Measurements from ENCODE around the gene KIAA0319L.

KIAA0319L gene

DNA sequence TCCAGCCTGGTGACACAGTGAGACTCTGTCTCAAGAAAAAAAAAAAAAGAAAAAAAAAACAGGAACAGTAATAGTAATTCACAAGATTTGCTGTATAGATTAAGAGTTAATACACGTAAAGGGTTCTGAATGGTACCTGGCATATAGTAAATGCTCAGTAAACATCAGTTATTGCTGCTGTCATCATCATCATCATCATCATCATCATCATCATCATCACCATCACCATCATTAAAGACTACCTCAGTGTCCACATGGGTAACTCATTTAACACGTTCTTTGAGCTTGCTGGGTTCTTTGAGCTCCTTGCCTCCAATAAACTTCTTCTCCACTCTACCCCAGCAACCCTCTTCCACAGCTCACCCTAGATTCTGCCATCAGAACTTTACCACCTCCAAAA, 55.0 kb downstream of the KIAA0319L start:
- Histone ChIP-seq H3K18ac (ENCODE audit: low read length) (no peak overlapping the region), H3K36me3 (ENCODE audit: control insufficient read depth in 1 of 2, insufficient read depth in 2 of 2, low read length in 2 of 2) (peaks cover 0 to 2% of the 10 kb centered on the region in 2 experiments), H4K8ac (ENCODE audit: low read depth, low read length) (no peak overlapping the region), H3K9ac (ENCODE audit: low read length) (no peak overlapping the region), H3K9me3 (ENCODE audit: insufficient read depth, low read depth, low read length) (no peaks in the 10 kb centered on the region), H3K4ac (ENCODE audit: low read depth, low read length) (no peak overlapping the region), H3K79me2 (ENCODE audit: control insufficient read depth, insufficient read depth, low read length, poor library complexity) (no peaks in the 10 kb centered on the region), H3K27ac (ENCODE audit: low read depth, low read length) (no peak overlapping the region), H3K79me1 (ENCODE audit: low read length) (no peaks in the 10 kb centered on the region), H2BK12ac (ENCODE audit: low read length) (no peak overlapping the region), H4K91ac (ENCODE audit: low read depth, low read length) (no peak overlapping the region), H2BK5ac (ENCODE audit: low read depth, low read length, poor library complexity) (no peak overlapping the region), H3K14ac (ENCODE audit: low read length) (no peak overlapping the region), H4K12ac (ENCODE audit: low read depth, low read length) (no peak overlapping the region), H3K27me3 (ENCODE audit: insufficient read depth, low read length) (no peaks in the 10 kb centered on the region), H3K4me1 (ENCODE audit: control insufficient read depth in 1 of 2, insufficient read depth in 2 of 2, low read length in 2 of 2) (peaks cover 0 to 4% of the 10 kb centered on the region in 2 experiments), H3K4me2 (ENCODE audit: low read length) (no peak overlapping the region), H2BK120ac (ENCODE audit: insufficient read depth, low read length, poor library complexity) (no peak overlapping the region), H3K23ac (ENCODE audit: low read length) (no peak overlapping the region), H3K4me3 (ENCODE audit: low read depth, low read length) (no peak overlapping the region), H2AFZ (ENCODE audit: insufficient read depth, low read length, poor library complexity) (no peak overlapping the region), H2AK5ac (ENCODE audit: low read length) (no peak overlapping the region)
- DNase-seq = no peak
- WGBS (ENCODE audit: extremely low coverage, insufficient coverage, insufficient read length) = no CpG with 5 or more reads among the region's 2 CpGs

DNA sequence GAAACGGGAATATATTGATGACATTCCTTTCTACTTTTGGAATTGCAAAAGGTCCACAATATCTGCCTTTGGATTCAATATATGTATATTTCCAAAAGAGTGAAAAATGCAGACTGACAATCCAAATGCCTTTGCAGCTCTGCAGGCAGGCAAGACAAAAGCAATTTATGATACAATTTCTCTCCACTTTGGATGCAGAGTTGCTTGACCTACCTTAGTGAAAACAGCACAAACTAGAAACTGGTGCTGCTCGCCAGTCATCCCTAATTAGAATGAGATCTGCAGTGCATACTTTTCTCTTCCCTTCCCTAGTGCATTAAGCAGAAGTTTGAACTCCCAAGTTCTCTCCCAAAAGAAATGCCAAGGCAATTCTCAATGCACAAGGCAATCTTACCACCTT, 56.8 kb downstream of the KIAA0319L start:
- H3K4me3 ChIP-seq (ENCODE audit: low read depth, low read length) = no peak overlapping the region
- no peak overlapping the region for H3K27ac ChIP-seq (ENCODE audit: low read depth, low read length)
- no peak overlapping the region for H2AK5ac ChIP-seq (ENCODE audit: low read length)
- no peaks in the 10 kb centered on the region for H3K79me1 ChIP-seq (ENCODE audit: low read length)
- no peak for DNase-seq
- no peak overlapping the region for H3K4ac ChIP-seq (ENCODE audit: low read depth, low read length)
- H3K18ac ChIP-seq (ENCODE audit: low read length) = no peak overlapping the region
- no peak overlapping the region for H4K91ac ChIP-seq (ENCODE audit: low read depth, low read length)
- no peaks in the 10 kb centered on the region for H3K27me3 ChIP-seq (ENCODE audit: insufficient read depth, low read length)
- no peaks in the 10 kb centered on the region for H3K36me3 ChIP-seq (ENCODE audit: control insufficient read depth in 1 of 2, insufficient read depth in 2 of 2, low read length in 2 of 2)
- no peaks in the 10 kb centered on the region for H3K9me3 ChIP-seq (ENCODE audit: insufficient read depth, low read depth, low read length)
- no peak overlapping the region for H4K8ac ChIP-seq (ENCODE audit: low read depth, low read length)
- H3K9ac ChIP-seq (ENCODE audit: low read length) = no peak overlapping the region
- no peak overlapping the region for H3K4me2 ChIP-seq (ENCODE audit: low read length)
- no peak overlapping the region for H2AFZ ChIP-seq (ENCODE audit: insufficient read depth, low read length, poor library complexity)
- H2BK12ac ChIP-seq (ENCODE audit: low read length) = no peak overlapping the region
- no peak overlapping the region for H3K23ac ChIP-seq (ENCODE audit: low read length)
- H2BK120ac ChIP-seq (ENCODE audit: insufficient read depth, low read length, poor library complexity) = no peak overlapping the region
- H3K14ac ChIP-seq (ENCODE audit: low read length) = no peak overlapping the region
- no CpG with 5 or more reads among the region's 2 CpGs for WGBS (ENCODE audit: extremely low coverage, insufficient coverage, insufficient read length)
- no peaks in the 10 kb centered on the region for H3K79me2 ChIP-seq (ENCODE audit: control insufficient read depth, insufficient read depth, low read length, poor library complexity)
- H2BK5ac ChIP-seq (ENCODE audit: low read depth, low read length, poor library complexity) = no peak overlapping the region
- H4K12ac ChIP-seq (ENCODE audit: low read depth, low read length) = no peak overlapping the region
- H3K4me1 ChIP-seq (ENCODE audit: control insufficient read depth in 1 of 2, insufficient read depth in 2 of 2, low read length in 2 of 2) = no peaks in the 10 kb centered on the region

DNA sequence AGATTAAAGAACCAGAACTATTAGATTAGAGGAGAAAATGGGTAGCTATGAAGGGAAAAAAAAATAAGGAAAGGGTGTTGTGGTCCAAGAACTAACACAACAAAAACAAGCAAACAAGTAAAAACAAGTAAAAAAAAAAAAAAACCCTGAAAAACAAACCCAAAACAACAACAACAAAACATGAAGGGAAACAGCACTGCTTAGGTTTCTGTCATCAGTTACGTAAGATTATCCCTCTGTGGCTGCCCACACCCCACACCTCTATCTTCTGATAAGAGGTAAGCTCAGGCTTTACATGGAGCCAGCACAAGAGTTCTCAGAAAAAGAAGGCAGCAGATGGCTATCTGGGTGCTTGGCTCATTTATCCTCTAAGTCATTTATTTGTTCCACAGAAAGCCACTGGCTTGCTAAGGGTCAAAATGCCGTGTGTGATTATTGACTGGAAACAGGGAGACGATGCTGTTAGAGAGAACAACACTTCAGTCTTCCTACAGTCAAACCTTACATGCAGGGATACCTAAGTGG, 57.5 kb downstream of the KIAA0319L start:
- H3K4me3 ChIP-seq (ENCODE audit: low read depth, low read length) = no peak overlapping the region
- H3K9ac ChIP-seq (ENCODE audit: low read length) = no peak overlapping the region
- no peak overlapping the region for H4K12ac ChIP-seq (ENCODE audit: low read depth, low read length)
- no peak overlapping the region for H2AK5ac ChIP-seq (ENCODE audit: low read length)
- H2AFZ ChIP-seq (ENCODE audit: insufficient read depth, low read length, poor library complexity) = no peak overlapping the region
- no peak overlapping the region for H2BK120ac ChIP-seq (ENCODE audit: insufficient read depth, low read length, poor library complexity)
- H3K14ac ChIP-seq (ENCODE audit: low read length) = no peak overlapping the region
- no peaks in the 10 kb centered on the region for H3K79me1 ChIP-seq (ENCODE audit: low read length)
- DNase-seq = peak in 1 of 2 donors; percentile 8
- WGBS (ENCODE audit: extremely low coverage, insufficient coverage, insufficient read length) = no CpG with 5 or more reads among the region's 3 CpGs
- no peak overlapping the region for H3K4ac ChIP-seq (ENCODE audit: low read depth, low read length)
- no peaks in the 10 kb centered on the region for H3K4me1 ChIP-seq (ENCODE audit: control insufficient read depth in 1 of 2, insufficient read depth in 2 of 2, low read length in 2 of 2)
- H3K4me2 ChIP-seq (ENCODE audit: low read length) = no peak overlapping the region
- no peak overlapping the region for H4K8ac ChIP-seq (ENCODE audit: low read depth, low read length)
- H3K36me3 ChIP-seq (ENCODE audit: control insufficient read depth in 1 of 2, insufficient read depth in 2 of 2, low read length in 2 of 2) = no peaks in the 10 kb centered on the region
- no peak overlapping the region for H2BK12ac ChIP-seq (ENCODE audit: low read length)
- no peak overlapping the region for H3K23ac ChIP-seq (ENCODE audit: low read length)
- no peak overlapping the region for H3K18ac ChIP-seq (ENCODE audit: low read length)
- no peak overlapping the region for H2BK5ac ChIP-seq (ENCODE audit: low read depth, low read length, poor library complexity)
- H3K79me2 ChIP-seq (ENCODE audit: control insufficient read depth, insufficient read depth, low read length, poor library complexity) = no peaks in the 10 kb centered on the region
- H4K91ac ChIP-seq (ENCODE audit: low read depth, low read length) = no peak overlapping the region
- H3K27me3 ChIP-seq (ENCODE audit: insufficient read depth, low read length) = no peaks in the 10 kb centered on the region
- no peaks in the 10 kb centered on the region for H3K9me3 ChIP-seq (ENCODE audit: insufficient read depth, low read depth, low read length)
- no peak overlapping the region for H3K27ac ChIP-seq (ENCODE audit: low read depth, low read length)

DNA sequence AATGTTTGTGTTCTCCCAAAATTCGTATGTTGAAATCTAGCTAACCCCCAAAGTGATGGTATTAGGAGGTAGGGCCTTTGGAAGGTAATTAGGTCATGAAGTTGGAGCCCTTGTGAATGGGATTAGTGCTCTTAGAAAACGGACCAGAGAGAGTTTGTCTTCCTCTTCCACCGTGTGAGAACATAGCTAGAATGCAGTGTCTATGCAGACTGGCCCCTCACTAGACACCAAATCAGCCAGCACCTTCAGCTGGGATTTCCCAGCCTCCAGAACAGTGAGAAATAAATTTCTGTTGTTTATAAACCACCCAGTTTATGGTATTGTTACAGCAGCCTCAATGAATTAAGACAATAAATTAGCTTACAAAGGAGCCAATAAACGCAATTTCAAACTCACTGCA, 58.0 kb downstream of the KIAA0319L start:
- Histone ChIP-seq H3K27me3 (ENCODE audit: insufficient read depth, low read length) (no peaks in the 10 kb centered on the region), H3K18ac (ENCODE audit: low read length) (no peak overlapping the region), H3K23ac (ENCODE audit: low read length) (no peak overlapping the region), H3K4ac (ENCODE audit: low read depth, low read length) (no peak overlapping the region), H4K12ac (ENCODE audit: low read depth, low read length) (no peak overlapping the region), H3K27ac (ENCODE audit: low read depth, low read length) (no peak overlapping the region), H2BK120ac (ENCODE audit: insufficient read depth, low read length, poor library complexity) (no peak overlapping the region), H2BK5ac (ENCODE audit: low read depth, low read length, poor library complexity) (no peak overlapping the region), H3K79me2 (ENCODE audit: control insufficient read depth, insufficient read depth, low read length, poor library complexity) (no peaks in the 10 kb centered on the region), H4K8ac (ENCODE audit: low read depth, low read length) (no peak overlapping the region), H3K14ac (ENCODE audit: low read length) (no peak overlapping the region), H3K4me1 (ENCODE audit: control insufficient read depth in 1 of 2, insufficient read depth in 2 of 2, low read length in 2 of 2) (no peaks in the 10 kb centered on the region), H3K9ac (ENCODE audit: low read length) (no peak overlapping the region), H2AK5ac (ENCODE audit: low read length) (no peak overlapping the region), H4K91ac (ENCODE audit: low read depth, low read length) (no peak overlapping the region), H3K4me2 (ENCODE audit: low read length) (no peak overlapping the region), H2BK12ac (ENCODE audit: low read length) (no peak overlapping the region), H3K9me3 (ENCODE audit: insufficient read depth, low read depth, low read length) (no peaks in the 10 kb centered on the region), H2AFZ (ENCODE audit: insufficient read depth, low read length, poor library complexity) (no peak overlapping the region), H3K4me3 (ENCODE audit: low read depth, low read length) (no peak overlapping the region), H3K36me3 (ENCODE audit: control insufficient read depth in 1 of 2, insufficient read depth in 2 of 2, low read length in 2 of 2) (no peaks in the 10 kb centered on the region), H3K79me1 (ENCODE audit: low read length) (no peaks in the 10 kb centered on the region)
- no CpG with 5 or more reads among the region's 4 CpGs for WGBS (ENCODE audit: extremely low coverage, insufficient coverage, insufficient read length)
- no peak for DNase-seq

Measured in trophoblast cell (in vitro differentiated cells and primary cell).